CD4-positive, alpha-beta T cell treated with Interleukin-6 for 4 hours (primary cell): ENCODE measurements around the gene ABRAXAS1.
"Not testable (repeated sequence)": the region's sequence is repeated elsewhere in the genome, so short reads cannot be mapped to it uniquely, and the experiment has no call there.

Source experiments
- DNase-seq: peaks from one replicate; pipeline ENCODE4 v3.0.0-alpha.2; 2020; ENCODE audit warnings: mixed read lengths

The ABRAXAS1 gene

GRCh38 chr4:83484500-83485461 is at the start of gene ABRAXAS1:
Gene ABRAXAS1 (minus strand): TSS chr4:83485100. CDS start chr4:83485072, 28 bp downstream.
- peak; percentile 96 for DNase-seq

DNA sequence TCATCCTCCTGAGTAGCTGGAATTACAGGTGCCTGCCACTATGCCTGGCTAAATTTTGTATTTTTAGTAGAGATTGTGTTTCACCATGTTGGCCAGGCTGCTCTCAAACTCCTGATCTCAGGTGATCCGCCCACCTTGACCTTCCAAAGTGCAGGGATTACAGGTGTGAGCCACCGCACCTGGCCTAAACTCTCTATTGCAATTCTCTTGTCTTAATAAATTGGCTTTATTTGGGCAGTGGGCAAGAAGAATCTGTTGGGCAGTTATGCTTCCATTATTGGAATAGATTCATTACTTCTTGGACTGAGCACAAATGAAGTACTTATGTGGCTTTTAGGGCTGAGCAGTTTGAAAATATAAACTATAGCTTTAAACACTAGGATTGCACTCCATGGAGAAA is 42.8 kb upstream of the ABRAXAS1 start:
- DNase-seq, result no peak

- DNase-seq, result no peak
These were observed 37.3 kb upstream of the ABRAXAS1 start for GRCh38 chr4:83522239-83522638.

DNA sequence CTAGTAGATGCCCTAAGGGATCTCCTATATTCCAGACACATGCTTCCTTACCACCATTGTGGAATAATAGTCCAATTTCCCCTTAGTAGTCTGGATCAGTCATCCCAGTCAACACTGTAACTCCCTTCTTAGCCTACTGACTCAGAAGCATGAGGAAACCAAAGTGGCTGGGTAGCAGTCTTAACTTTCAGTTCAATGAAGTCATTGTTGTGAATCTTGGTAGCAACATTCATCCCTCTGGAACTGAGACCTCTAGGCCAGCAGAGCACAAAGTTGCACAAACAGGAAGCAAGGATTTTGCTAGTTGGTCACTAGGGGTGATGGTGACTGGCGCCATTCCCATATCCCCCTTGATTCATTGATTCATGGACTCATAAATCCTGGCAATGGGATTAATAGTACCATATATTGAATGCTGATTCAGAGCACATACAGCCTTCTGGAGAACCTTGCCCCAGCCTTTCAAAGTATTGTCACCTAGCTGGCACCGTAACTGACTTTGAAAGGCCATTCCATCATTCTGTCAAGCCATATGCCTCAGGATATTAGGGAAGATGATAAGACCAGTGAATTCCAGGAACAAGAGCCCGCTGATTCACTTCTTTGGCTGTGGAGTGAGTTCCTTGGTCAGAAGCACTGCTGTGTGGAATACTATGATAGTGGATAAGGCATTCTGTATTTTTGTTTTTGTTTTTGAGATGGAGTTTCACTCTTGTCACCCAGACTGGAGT is 31.3 kb upstream of the ABRAXAS1 start:
- DNase-seq, result no peak

- DNase-seq, result no peak
These were observed 25.5 kb upstream of the ABRAXAS1 start for GRCh38 chr4:83510442-83510841.

GRCh38 chr4:83509156-83509585 is 24.3 kb upstream of the ABRAXAS1 start:
- peak; percentile 47 for DNase-seq

DNA sequence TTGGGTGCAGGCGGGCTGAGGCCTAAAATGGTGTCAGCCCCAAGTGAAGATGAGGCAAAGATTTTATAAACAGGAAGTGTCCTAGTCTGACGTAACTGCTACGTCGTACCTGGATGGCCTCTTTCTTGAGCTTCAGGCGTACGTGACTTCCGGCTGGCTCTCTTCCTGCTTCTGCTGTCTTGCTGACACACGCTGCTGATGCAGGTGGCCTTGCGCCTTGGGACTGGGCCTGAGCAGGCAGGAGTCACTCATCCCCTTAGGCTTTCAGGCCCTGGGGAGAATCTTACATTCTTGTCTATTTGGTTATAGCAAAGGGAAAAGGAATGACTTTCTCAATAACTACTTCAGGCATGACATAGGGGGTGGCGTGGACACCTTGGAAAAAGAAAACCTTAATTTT is 20.1 kb upstream of the ABRAXAS1 start:
- DNase-seq, result peak; percentile 15

GRCh38 chr4:83504503-83504902 is 19.6 kb upstream of the ABRAXAS1 start:
- peak; percentile 5 for DNase-seq

DNA sequence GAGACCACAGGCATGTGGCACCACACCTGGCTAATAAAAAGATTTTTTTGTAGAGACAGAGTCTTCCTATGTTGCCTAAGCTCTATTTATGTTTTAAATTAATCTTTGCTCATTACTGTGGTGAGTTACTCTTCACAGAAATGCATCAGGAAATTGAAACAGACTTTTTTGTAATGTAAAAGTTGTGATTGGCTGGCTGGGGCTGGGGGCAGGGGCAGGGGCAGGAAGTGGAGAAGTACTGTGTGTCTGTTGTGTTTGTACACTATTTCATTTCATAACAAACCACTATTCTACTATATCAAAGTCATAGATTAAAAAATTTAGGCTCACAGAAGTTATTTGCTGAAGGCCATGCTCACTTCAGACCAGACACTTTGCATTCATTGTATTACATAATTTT is 19.1 kb upstream of the ABRAXAS1 start:
- DNase-seq, result peak; percentile 55

- not testable (repeated sequence) for DNase-seq
These were observed 16.8 kb upstream of the ABRAXAS1 start for GRCh38 chr4:83501671-83502070.

DNA sequence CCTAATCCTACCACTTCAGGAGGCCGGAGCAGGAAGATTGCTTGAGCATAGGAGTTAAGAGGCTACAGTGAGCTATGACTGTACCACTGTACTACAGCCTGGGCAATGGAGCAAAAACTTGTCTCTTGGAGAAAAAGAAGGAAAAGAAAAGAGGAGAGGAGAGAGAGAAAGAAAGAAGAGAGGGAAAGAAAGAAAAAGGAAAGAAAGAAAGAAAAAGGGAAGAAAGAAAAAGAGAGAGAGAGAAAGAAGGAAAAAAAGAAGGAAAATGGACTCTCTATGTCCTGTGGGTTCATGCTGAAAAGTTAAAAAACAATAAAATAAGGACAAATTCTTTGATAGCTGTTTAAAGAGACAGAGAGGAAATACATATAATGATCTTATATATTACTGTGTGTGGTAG is 13.3 kb upstream of the ABRAXAS1 start:
- DNase-seq, result no peak

GRCh38 chr4:83496085-83496917 is 11.4 kb upstream of the ABRAXAS1 start:
- not testable (repeated sequence) for DNase-seq

DNA sequence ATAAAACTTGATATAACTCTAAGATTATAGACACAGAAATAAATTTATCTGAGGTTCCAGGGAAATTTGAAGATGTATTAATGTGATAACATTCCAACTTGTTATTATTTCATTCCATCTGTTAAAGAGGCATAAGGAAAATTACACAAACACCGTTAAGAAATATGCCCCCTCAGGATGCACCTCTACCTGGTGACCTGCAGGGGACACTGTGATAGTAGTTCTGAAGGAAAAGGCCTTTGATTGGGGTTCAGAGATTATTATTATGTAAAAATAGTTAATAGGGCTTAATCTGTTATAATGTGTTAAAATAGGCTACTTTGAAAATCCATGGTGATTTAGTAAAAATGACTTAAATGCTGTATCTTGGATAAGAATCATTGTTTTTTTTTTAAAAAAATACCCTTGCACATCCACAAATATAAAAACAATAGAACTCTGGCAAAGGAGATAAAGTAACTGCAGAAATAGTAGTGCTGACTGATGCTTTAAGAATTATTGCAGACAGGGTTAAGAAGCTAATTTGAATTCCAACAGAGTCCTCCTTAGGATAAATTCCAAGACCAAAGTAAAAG is 6.1 kb upstream of the ABRAXAS1 start:
- peak; percentile 40 for DNase-seq

GRCh38 chr4:83489711-83490326 is 4.9 kb upstream of the ABRAXAS1 start:
- DNase-seq, result no peak

DNA sequence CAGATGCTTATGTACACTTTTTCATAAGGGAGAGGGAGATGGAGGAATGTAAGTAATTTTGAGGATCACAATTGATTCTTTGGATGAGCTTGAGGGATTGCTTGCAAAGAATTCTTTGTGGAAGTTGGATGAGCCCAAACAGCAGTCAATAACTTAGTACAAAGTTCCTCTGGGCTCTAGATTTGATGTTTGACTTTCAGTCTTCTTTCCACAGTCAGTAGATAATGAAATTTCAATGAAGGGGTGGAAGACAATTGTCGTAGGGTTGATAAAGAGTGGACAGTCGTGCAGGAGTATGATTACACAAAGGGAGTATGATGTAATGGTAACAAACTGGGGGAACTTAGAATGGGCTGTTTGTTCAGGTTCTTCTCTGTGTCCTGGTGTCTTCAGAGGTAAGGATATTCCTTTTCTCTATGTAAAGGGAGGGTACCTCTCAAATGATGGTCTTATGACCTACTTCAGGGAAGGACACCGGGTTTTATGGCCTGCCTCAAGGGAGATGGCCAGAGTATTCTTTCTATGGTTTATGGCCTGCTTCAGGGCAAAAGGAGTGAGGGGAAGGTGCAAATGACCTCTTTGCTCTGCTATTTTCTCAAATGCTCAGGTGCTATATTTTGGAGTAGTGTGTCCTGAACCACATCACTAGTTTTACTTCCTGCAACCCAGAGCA is 1.7 kb upstream of the ABRAXAS1 start:
- DNase-seq, result no peak

GRCh38 chr4:83473966-83474365 is 10.9 kb downstream of the ABRAXAS1 start:
- no peak for DNase-seq

- no peak for DNase-seq
These were observed 11.5 kb downstream of the ABRAXAS1 start for GRCh38 chr4:83473423-83473822.

DNA sequence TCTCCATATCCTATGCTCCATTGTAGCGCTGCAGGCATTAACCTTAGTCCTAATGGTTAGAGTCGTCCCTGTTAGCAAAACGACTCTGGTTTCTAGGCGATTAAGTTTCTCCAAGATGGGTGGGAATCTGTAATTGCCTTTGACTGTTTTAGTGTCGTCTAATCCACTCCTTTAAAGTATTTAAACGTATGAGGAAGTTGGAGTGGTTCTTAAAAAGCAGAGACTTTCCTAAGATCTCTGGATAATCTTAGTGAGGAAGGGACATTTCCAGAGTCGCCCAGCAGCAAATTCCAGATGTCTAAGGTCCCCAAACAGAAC is 28.8 kb downstream of the ABRAXAS1 start:
- no peak for DNase-seq

DNA sequence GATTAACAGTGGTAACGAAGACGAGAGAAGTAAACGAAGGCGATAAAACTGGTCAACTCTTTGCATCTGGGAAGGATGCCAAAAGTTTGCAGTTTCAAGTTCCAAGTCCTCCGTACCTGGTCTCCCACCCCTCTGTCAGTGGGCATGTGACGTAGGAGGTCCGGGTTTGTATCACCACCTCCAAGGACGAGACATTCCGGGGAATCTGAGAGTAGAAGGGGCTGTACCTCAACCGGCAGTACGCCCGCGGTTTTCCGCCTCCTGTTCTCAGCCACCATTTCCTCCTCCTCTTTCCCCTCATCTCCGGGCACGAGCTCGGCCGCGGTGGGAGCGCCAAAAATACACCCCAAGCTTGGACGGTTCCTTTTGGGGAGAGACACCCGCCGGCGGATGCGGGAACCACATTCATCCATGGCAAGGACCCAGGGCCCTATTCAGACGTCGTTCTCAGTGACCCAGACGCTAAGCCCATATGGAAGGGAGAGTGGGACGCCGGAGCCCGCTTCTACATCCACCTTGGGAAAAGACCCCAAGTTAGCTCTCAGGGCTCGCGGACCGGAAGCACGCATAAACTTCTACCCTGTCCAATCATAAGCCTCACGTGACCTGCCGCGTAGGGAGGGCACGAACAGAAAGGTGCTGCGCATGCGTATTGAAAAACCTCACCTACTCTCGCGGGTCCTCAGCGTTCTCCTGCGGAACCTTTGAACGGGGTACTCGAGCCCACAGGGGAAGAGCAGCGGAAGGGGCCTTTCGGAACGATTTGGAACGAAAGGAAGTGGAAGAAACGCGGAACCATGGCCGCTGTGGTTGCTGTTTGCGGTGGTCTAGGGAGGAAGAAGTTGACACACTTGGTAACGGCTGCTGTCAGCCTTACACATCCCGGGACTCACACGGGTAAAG is 29.4 kb downstream of the ABRAXAS1 start, which contains the start of the genes HELQ and MRPS18C:
Gene HELQ (minus strand): TSS at position 543 of the 903 bp plus-strand sequence. CDS start 130 bp downstream, at position 413.
Gene MRPS18C (plus strand): TSS at position 778 of the 903 bp plus-strand sequence. CDS start 20 bp downstream, at position 798.
- peak; percentile 95 for DNase-seq

DNA sequence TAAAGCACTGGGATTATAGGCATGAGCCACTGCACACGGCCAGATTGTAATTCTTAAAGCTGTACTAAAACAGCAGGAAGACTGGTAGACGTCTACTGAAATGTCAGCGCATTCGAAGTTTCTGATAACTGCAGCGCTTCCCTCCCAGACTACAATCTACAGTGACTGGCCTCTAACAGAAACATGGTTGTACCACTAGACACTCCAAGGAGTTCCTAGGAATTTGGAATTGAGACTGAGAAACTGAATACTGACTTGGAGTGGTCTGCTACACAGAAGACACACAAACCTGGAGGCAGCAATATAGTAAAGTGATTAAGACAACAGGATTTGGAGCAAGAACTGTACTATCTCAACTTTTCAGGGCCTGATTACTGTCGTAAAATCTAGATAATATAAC is 30.2 kb downstream of the ABRAXAS1 start:
- DNase-seq, result no peak
